Epithelial cell of esophagus (primary cell): ENCODE measurements around the gene SPATA13.
"Not testable (repeated sequence)": the region's sequence is repeated elsewhere in the genome, so short reads cannot be mapped to it uniquely, and the experiment has no call there.

Source experiments
- DNase-seq: peaks from one replicate; pipeline ENCODE4 v3.0.0; 2010; ENCODE audit warnings: low read depth
- H3K4me3 ChIP-seq: 2 replicates; pipeline ENCODE4 v1.5.1; 2011; ENCODE audit warnings: mild to moderate bottlenecking, low read length, control low read depth
- TF ChIP-seq, protein P1 (sequence below): IDR thresholded peaks from 2 replicates; pipeline ENCODE4 v1.5.1; 2011; ENCODE audit warnings: low read depth, mild to moderate bottlenecking, low read length, control low read depth, inconsistent platforms; ENCODE audit not compliant: insufficient read depth; ENCODE audit errors: missing control alignments

SPATA13 gene

GRCh38 chr13:24160458-24161009 lies at the start of gene SPATA13:
Gene SPATA13 (plus strand): TSS chr13:24160720. CDS start chr13:24222930, 62,210 bp downstream.
- H3K4me3 ChIP-seq, result peak within 1 kb of the TSS; percentile 70
- peak; percentile 94 for DNase-seq
- TF ChIP-seq, protein P1, sequence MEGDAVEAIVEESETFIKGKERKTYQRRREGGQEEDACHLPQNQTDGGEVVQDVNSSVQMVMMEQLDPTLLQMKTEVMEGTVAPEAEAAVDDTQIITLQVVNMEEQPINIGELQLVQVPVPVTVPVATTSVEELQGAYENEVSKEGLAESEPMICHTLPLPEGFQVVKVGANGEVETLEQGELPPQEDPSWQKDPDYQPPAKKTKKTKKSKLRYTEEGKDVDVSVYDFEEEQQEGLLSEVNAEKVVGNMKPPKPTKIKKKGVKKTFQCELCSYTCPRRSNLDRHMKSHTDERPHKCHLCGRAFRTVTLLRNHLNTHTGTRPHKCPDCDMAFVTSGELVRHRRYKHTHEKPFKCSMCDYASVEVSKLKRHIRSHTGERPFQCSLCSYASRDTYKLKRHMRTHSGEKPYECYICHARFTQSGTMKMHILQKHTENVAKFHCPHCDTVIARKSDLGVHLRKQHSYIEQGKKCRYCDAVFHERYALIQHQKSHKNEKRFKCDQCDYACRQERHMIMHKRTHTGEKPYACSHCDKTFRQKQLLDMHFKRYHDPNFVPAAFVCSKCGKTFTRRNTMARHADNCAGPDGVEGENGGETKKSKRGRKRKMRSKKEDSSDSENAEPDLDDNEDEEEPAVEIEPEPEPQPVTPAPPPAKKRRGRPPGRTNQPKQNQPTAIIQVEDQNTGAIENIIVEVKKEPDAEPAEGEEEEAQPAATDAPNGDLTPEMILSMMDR, result no peak

DNA sequence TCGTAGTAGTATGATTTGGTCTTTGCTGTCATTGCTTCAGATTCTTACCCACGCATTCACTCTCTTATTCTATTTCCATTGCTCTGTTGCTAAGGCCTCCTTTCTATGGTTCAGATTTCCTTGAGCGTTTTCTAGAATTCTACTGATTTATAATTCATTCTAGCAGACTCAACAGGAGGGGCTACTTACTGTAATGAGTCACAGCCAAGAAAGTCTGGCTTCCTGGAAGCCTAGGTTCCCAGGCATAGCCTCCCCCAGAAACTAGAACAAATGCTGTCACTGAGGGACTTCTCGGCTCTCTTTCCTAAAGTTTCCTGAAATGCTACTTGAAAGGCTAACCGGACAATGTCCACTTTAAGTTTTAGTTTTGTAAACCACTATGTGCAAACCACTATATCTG lies 47.7 kb upstream of the SPATA13 start:
- DNase-seq, result no peak
- no peak overlapping the region for H3K4me3 ChIP-seq
- TF ChIP-seq, protein P1, result no peak

DNA sequence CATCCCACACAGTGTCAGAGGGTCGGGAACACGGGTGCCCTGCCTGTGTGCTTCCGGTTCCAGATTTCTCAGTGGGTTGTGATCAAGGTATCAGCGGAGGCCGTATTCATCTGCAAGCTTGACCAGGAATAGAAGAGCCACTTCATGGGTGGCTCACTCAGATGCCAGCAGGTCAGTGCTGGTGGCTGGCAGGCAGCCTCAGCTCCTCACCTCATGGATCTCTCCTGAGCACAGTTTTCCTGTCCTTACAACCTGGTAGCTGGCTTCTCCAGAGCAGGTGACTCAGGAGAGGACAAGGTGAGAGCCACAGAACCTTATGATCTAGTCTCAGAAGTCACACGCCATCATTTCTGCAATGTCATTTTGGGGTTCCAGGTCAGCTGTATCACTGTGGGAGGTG lies 44.8 kb upstream of the SPATA13 start:
- no peak overlapping the region for H3K4me3 ChIP-seq
- no peak for DNase-seq
- TF ChIP-seq, protein P1, result no peak

- no peak for DNase-seq
- TF ChIP-seq, protein P1, result no peak
- no peak overlapping the region for H3K4me3 ChIP-seq
Observed at GRCh38 chr13:24116131-24116530, 44.4 kb upstream of the SPATA13 start.

DNA sequence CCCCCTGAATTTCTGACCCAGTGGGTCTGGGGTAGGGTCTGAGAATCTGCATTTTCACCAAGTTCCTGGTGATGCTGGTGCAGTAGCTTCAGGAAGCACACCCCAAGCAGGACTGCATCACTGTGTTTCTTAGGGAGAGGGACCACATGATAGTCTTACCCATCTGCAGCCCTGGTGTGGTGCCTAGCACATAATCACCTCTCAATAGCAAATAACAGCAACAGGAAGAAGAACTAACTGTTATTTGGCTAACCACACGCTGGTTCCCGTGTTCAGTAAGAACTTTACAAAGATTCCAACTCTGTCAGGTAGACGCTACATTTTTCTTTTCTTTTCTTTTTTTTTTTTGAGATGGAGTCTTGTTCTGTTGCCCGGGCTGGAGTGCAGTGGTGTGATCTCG lies 41.9 kb upstream of the SPATA13 start:
- TF ChIP-seq, protein P1, result no peak
- H3K4me3 ChIP-seq, result no peak overlapping the region
- no peak for DNase-seq

DNA sequence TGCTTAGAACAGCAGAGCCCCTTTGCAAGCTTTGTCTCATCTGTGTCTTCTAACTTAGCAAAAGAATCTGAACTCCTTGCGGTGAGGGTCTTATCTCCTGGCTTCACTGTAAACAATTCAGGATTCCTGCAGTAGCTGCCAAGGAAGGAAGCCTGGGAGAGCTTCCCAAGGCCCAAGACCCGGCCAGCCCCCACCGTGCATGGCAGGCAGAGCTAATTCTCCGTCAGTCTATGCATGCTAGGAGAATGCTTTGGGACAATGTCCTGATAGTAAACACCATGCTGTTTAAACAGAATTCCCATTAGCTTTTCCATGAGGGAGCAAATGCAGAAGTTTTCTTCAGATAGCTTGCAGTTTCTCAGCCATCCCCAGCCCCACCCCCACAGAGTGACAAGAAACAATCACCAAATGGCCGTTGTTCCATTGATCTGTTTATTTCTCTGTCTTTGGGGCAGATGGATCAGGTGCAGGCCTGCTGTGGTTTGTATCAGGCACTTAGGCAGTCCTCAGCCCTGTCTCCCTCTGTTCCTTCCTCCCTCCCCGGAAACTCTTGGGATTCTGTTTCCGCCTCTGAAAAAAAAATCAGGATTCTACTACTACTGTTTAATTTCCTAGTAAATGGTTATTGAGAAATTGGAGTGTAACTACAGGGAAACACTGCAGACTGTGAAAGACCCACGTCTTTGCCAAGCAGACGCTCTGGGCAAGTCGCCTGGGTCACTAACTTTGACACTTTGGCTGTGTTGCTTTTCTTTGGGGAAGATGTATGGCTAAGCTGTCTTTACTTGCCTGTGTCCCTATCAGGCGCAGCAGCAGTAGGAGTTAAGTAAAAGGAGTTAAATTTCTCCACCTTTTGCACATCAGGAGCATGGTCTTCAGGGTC lies 40.7 kb upstream of the SPATA13 start:
- H3K4me3 ChIP-seq, result no peak overlapping the region
- TF ChIP-seq, protein P1, result no peak
- DNase-seq, result no peak

- not testable (repeated sequence) for DNase-seq, H3K4me3 ChIP-seq
Observed at GRCh38 chr13:24122045-24122444, 38.5 kb upstream of the SPATA13 start.
